Heart left ventricle (tissue), 16 donors: ENCODE results near the gene CYSLTR1. TPM values are rescaled to one million over a fixed set of nuclear protein-coding genes. Genes with fewer than 3 reads are reported as not detected.
A peak's percentile ranks its signal among the peaks of the same experiment; 100 is the strongest.

ENCODE experiments used
- ATAC-seq, 4 donors: fragments of 200-7000 bp; cut with Tn5 transposase; one replicate each; pipeline ENCODE4 v1.9.1; 2020 to 2022; ENCODE audit warnings: moderate library complexity in 4 of 4, mild to moderate bottlenecking in 3 of 4, moderate number of reproducible peaks in 1 of 4
- DNase-seq, 5 donors: peaks; one replicate each; pipeline ENCODE4 v3.0.0-alpha.2; 2020
- H3K27ac ChIP-seq, 12 donors: fragments of 200-600 bp; sonication (generic) in 4 of 12; one replicate each; pipeline versions ENCODE4 v1.5.0 to v1.8.0; 2016 to 2022; ENCODE audit warnings: mild to moderate bottlenecking in 2 of 12
- H3K27me3 ChIP-seq, 9 donors: fragments of 200-600 bp; sonication (generic) in 2 of 9; one replicate each; pipeline versions ENCODE4 v1.5.1 to v1.8.0; 2016 to 2022; ENCODE audit warnings: mild to moderate bottlenecking in 3 of 9
- H3K36me3 ChIP-seq, 9 donors: fragments of 200-600 bp; sonication (generic) in 2 of 9; one replicate each; pipeline versions ENCODE4 v1.5.0 to v1.8.0; 2018 to 2022; ENCODE audit warnings: mild to moderate bottlenecking in 2 of 9
- H3K4me1 ChIP-seq, 12 donors: fragments of 200-600 bp; sonication (generic) in 4 of 12; one replicate each; pipeline versions ENCODE4 v1.5.0 to v1.8.0; 2016 to 2022; ENCODE audit warnings: mild to moderate bottlenecking in 3 of 12
- H3K4me3 ChIP-seq, 12 donors: fragments of 200-600 bp; sonication (generic) in 4 of 12; one replicate each; pipeline versions ENCODE4 v1.5.0 to v1.8.0; 2017 to 2022; ENCODE audit warnings: mild to moderate bottlenecking in 9 of 12, moderate library complexity in 4 of 12
- H3K9me3 ChIP-seq, 12 donors: fragments of 200-600 bp; sonication (generic) in 4 of 12; one replicate each; pipeline versions ENCODE4 v1.5.0 to v1.8.0; 2016 to 2022; ENCODE audit warnings: mild to moderate bottlenecking in 1 of 12
- POLR2A ChIP-seq, 2 donors: fragments of 450-650 bp; IDR thresholded peaks; one replicate each; pipeline ENCODE4 v1.6.1; 2017; ENCODE audit warnings: antibody characterized with exemption in 2 of 2, mild to moderate bottlenecking in 2 of 2, moderate library complexity in 2 of 2
- WGBS, 4 donors: extraction: QIAGEN DNeasy Blood & Tissue Kit in 2 of 4; methylation state at CpG; one replicate each; pipeline versions ENCODE4 v1.1.5 to v1.1.7; 2013 to 2018; 5-methylcytosine and 5-hydroxymethylcytosine counted together
- intact Hi-C, 10 donors: fragments of 100-400 bp; cut with DNase I; formaldehyde crosslinking; loops; one replicate each; pipeline versions ENCODE4 v1.11.1 to v1.14.2; 2022
- polyA plus RNA-seq, 2 donors: library from polyadenylated mRNA; stranded (reverse); fragments of 200-250 nt; gene quantifications; one replicate each; pipeline ENCODE4 v1.2.3, GENCODE V29; 2013
- total RNA-seq, 9 donors: library from RNA; depleted of rRNA in 2 of 9; stranded (reverse); fragments of >200 nt in 2 of 9; fragmentation: NEBNext Ultra II Directional in 3 of 9; extraction: Animal tissue kit (Norgen Biotek cat#: 25700) in 3 of 9; gene quantifications; one replicate each; pipeline versions ENCODE4 v1.1.0 to v1.2.4, GENCODE V29; 2016 to 2023
- TF ChIP-seq, protein P1 (sequence below), 12 donors: fragments of 200-600 bp; sonication (generic) in 4 of 12; IDR thresholded peaks; one replicate each; pipeline versions ENCODE4 v1.5.0 to v1.8.0; 2018 to 2022; ENCODE audit warnings: antibody characterized with exemption in 12 of 12, mild to moderate bottlenecking in 5 of 12
- donor health status: ischemic (EF 13 %, LVEDD 7.1; RV severe dilation, severe dysfunction).
- donor health status: healthy with polysubstance abuse.
- donor health status: DM: no; HTN: yes; CAD: no.
- donor health status: DM: no; HTN: no; CAD: no.
- donor health status: ischemic (EF 25% LVEDD 6.9; RV normal size, moderate dysfunction).
- donor health status: ischemic (EF 25% LVEDD 5.7; RV mildly dilated, moderate dysfunction).
- donor health status: healthy.
- donor health status: DM: yes; HTN: yes; CAD: no.
- donor health status: ischemic (EF 35%, LVEDD 5.7; RV mildly dilated, moderate dysfunction).
- donor health status: nonischemic (EF 11% LVEDD 7.7; RV severe dilation, severe dysfunction).
- donor health status: DM: yes; HTN: yes; CAD: no.
- donor health status: PGD.
- donor health status: ischemic (EF 29% LVEDD 5.4; RV normal size, mild dysfunction).
- donor health status: nonischemic (EF 23%, LVEDD 6.1; RV moderate dilation, normal function).

CYSLTR1 gene
- total and polyA plus RNA-seq, 11 donors = 0.30 to 3.9 (median 1.1) TPM

DNA sequence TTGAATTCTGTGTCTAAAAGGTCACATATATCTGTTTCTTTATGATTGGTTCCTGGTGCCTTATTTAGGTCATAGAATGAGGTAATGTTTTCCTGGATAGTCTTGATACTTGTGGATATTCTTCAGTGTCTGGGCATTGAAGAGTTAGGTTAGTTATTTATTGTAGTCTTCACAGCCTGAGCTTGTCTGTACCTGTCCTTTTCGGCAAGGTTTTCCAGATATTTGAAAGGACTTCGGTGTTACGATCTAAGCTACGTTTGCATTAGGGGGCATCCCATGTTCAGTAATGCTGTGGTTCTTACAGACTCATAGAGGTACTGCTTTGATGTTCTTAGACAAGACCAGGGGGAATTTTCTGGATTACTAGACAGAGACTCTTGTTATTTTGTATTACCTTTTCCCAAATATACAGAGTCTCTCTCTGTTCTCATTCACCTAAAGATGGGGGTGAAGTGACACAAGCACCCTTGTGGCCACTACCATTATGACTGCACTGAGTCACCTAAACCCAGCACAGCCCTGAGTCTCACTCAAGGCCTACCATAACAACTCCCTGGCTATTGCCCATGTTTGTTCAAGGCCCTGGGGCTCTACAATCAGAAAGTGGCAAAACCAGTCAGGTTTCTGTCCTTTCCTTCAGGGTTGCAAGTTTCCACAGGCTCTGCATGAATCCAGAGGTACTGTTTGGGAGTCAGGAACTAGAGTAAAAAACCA is 30.1 kb upstream of the CYSLTR1 start:
- no peak for TF ChIP-seq POLR2A (IDR thresholded peaks at IDR 0.05)
- TF ChIP-seq, protein P1, sequence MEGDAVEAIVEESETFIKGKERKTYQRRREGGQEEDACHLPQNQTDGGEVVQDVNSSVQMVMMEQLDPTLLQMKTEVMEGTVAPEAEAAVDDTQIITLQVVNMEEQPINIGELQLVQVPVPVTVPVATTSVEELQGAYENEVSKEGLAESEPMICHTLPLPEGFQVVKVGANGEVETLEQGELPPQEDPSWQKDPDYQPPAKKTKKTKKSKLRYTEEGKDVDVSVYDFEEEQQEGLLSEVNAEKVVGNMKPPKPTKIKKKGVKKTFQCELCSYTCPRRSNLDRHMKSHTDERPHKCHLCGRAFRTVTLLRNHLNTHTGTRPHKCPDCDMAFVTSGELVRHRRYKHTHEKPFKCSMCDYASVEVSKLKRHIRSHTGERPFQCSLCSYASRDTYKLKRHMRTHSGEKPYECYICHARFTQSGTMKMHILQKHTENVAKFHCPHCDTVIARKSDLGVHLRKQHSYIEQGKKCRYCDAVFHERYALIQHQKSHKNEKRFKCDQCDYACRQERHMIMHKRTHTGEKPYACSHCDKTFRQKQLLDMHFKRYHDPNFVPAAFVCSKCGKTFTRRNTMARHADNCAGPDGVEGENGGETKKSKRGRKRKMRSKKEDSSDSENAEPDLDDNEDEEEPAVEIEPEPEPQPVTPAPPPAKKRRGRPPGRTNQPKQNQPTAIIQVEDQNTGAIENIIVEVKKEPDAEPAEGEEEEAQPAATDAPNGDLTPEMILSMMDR (IDR thresholded peaks at IDR 0.05) = no peak
- WGBS, 4 donors = 84 to 96% (median 90%) methylated on average over 4 of the region's 4 CpGs
- Histone ChIP-seq H3K4me3 (no peak overlapping the region), H3K4me1 (no peaks in the 10 kb centered on the region), H3K27ac (no peak overlapping the region), H3K9me3 (peaks cover 0 to 7% (median 0%) of the 10 kb centered on the region in 12 donors), H3K36me3 (no peaks in the 10 kb centered on the region), H3K27me3 (no peaks in the 10 kb centered on the region)
- no peak for ATAC-seq
- no peak for DNase-seq
- intact Hi-C loops = no loop called here

DNA sequence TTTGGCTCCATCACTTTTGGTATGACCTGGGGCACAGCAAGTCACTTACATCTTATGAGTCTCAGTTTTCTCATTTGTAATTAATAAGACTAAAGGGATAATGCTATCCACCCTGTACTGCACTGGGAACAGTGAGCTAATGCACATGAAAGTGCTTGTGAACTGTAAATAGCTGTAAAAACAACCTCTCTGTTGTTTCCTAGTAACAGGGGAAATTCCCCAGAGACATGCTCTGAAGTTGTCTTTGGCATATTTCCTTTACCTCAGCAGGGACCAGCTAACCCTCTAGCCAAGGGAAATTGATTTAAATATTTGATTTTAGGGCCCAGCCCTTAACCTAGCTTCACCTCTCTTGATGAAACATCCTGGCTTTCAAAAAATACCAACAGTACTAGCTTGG is 6.1 kb upstream of the CYSLTR1 start:
- Histone ChIP-seq H3K27me3 (no peaks in the 10 kb centered on the region), H3K4me1 (peaks cover 0 to 10% (median 0%) of the 10 kb centered on the region in 12 donors), H3K4me3 (no peak overlapping the region), H3K9me3 (no peaks in the 10 kb centered on the region), H3K27ac (no peak overlapping the region), H3K36me3 (no peaks in the 10 kb centered on the region)
- no peak for TF ChIP-seq POLR2A (IDR thresholded peaks at IDR 0.05)
- TF ChIP-seq, protein P1 (IDR thresholded peaks at IDR 0.05) = no peak
- ATAC-seq = peak in 2 of 4 donors; percentile 47 to 58
- no peak for DNase-seq
- intact Hi-C loops = no loop called here

DNA sequence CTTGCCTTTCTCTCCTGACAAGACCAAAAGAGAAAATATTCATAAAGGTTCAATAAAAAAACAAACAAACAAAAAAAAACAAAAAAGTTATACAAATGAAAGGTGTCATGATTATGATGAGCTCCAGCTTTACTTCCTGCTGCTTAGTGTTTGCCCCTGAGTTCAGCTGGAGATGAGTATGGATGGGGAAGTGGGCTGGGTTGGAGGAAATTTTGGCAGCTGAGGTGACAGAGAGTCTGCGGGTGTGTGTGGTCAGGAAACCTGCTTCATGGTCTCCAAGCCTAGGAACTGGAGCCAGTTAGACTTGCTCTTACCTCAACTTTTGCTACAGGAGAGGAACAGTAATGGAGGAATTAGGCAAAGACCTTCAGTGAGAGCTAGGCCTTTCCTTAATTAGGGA is 4.3 kb upstream of the CYSLTR1 start:
- ATAC-seq = no peak
- Histone ChIP-seq H3K4me1 (peaks cover 0 to 10% (median 0%) of the 10 kb centered on the region in 12 donors), H3K4me3 (no peak overlapping the region), H3K9me3 (no peaks in the 10 kb centered on the region), H3K27me3 (no peaks in the 10 kb centered on the region), H3K27ac (no peak overlapping the region), H3K36me3 (no peaks in the 10 kb centered on the region)
- WGBS, 4 donors = 38 to 67% (median 55%) methylated on average over 1 of the region's 1 CpG
- intact Hi-C loops = no loop called here
- no peak for DNase-seq
- TF ChIP-seq, protein P1 (IDR thresholded peaks at IDR 0.05) = no peak
- no peak for TF ChIP-seq POLR2A (IDR thresholded peaks at IDR 0.05)

DNA sequence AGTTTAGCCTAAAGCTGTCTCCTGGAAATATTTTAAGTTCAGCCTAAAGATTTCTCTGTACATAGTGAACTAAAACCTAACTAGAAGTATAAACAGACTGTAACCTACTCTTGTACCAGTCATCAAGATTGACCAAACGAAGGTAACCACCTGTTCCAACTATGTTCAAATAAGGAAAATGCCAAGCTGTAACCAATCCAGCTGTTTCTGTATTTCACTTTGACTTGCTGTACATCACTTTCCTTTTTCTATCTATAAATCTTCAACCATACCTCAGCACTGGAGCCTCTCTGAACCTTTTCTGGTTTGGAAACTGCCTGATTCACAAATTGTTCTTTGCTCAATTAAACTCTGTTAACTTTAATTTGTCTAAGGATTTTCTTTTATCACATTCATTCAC is 3.1 kb upstream of the CYSLTR1 start:
- Histone ChIP-seq H3K4me3 (no peak overlapping the region), H3K27me3 (no peaks in the 10 kb centered on the region), H3K27ac (no peak overlapping the region), H3K36me3 (no peaks in the 10 kb centered on the region), H3K9me3 (no peaks in the 10 kb centered on the region), H3K4me1 (peaks cover 0 to 10% (median 0%) of the 10 kb centered on the region in 12 donors)
- WGBS, 4 donors = 43 to 78% (median 61%) methylated on average over 1 of the region's 1 CpG
- ATAC-seq (no peak), DNase-seq (no peak)
- intact Hi-C loops = no loop called here
- TF ChIP-seq, protein P1 (IDR thresholded peaks at IDR 0.05) = no peak
- no peak for TF ChIP-seq POLR2A (IDR thresholded peaks at IDR 0.05)
